Measurements from ENCODE around the gene VOPP1.

The VOPP1 gene

GRCh38 chr7:55427342-55427741, 145.0 kb downstream of the VOPP1 start:
- DNase-seq = no peak

- DNase-seq = no peak
Measured at GRCh38 chr7:55426676-55427075, 145.6 kb downstream of the VOPP1 start.

- DNase-seq = no peak
Measured at GRCh38 chr7:55425141-55425752, 147.1 kb downstream of the VOPP1 start.

- no peak for DNase-seq
Measured at GRCh38 chr7:55423891-55424290, 148.4 kb downstream of the VOPP1 start.

GRCh38 chr7:55423277-55423711, 149.0 kb downstream of the VOPP1 start:
- no peak for DNase-seq
